HG03175 (cell line): ENCODE data around the gene C1D.

ENCODE experiments used
- ATAC-seq: cut with Tn5 transposase; IDR thresholded peaks from one replicate; pipeline ENCODE4 v1.9.1; 2021; ENCODE audit warnings: mild to moderate bottlenecking, moderate library complexity; ENCODE audit not compliant: unreplicated experiment

Gene C1D

DNA sequence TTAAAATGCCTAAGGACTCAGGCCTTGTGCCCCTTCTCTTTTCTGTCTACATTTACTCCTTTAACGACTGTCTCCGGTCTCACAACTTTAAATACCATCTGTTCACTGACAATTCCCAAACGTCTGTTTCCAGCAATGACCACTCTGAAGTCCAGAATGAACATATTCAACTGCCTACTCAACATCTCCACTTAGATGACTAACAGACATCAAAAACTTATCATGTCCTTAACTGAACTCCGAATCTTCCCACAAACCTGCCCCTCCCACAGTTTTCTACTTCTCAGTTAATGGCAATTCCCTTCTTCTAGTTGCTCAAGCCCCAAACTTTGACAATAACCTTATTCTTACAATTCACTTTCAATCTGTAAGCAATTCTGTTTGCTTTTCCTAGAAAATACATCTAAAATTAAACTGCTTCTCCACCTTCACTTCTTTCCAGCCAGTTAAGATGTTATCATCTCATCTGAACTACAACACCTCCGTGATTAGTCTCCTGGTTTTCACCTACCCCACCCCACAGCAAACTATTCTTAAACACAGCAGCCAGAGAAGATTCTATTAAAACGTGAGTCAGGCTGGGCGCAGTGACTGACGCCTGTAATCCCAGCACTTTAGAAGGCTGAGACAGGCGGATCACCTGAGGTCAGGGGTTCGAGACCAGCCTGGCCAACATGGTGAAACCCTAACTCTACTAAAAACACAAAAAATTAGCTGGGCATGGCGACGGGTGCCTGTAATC, 2.8 kb downstream of the C1D start:
- ATAC-seq = no peak

DNA sequence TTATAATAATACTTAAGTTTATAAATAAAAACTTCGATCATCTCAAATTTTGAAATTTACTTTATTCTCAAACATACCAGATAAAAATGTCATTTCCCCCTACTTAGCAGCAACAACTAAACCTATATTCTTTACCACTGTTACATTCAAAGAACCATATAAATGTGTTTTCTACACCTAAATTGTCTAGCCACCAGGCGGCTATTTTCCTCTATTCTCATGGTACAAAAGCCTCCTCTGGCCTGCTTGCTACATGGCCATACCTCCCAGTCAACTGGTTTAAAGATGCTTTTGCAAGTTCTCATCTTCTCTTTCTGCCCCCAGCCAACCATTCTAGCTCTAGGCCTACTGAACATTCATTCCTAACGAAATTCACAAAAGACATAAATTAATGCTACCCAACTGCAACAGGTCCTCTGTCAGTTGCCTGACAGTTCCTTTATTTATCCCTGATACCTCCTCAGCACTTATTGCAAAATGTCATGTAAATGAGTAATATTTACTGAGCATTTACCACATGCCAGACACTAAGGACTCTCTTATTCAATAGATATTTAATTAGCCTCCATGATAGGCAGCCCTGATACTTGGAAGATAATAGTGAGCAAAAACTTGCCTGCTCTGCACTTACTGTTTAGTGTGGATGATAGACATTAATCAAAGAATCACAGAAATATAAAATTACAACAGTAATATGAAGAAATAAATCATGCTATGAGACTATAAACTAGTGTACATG, 5.0 kb downstream of the C1D start:
- no peak for ATAC-seq

DNA sequence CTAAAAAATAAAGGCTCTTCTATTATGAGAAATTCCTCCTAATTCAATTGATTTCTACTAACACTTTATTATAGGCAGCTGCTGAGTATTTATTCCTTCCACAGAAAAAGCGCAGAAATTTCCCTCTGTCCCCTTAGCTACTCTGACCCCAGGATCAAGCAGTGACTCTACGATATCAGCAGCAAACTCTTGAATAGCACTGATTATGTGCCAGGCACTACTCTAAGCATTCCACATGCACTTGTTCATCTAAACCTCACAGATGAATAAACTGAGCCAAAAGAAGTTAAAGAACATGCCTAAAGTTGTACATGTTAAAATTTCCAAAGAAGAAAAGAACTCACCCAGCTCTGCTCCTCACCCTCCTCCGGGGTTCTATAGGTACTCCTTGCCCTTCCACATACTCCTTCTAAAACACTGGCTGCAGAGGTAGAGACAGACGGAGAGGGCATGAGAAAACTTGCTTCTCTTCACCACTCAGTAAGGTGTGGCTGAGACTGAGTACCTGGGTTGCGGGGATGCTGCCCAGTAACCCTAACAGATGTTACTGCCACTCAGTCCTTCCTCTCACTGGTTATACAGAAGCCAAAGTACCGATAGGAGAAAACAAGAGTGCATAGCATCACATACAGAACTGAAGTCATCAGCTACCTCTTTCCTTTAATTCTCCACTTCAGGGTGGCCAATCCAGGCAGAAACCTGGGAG, 9.9 kb downstream of the C1D start:
- no peak for ATAC-seq

DNA sequence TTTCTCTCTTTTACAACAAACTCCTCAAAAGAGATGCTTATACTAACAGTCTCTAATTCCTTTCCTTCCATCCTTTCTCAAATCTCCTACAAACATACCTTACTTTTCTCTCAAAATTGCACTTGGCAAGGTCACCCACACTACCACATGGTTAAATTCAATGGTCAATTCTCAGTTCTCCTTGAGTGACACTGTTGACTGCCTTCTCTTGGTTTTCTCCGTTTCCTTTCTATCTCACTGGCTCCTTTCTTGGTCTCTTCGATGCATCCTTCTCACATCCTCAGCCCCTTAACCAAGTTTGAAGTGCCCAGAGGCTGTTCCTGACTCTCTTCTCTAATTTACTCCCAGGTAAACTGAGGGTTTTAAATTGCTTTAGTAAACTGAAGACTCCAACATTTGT, 12.5 kb downstream of the C1D start:
- ATAC-seq = no peak

DNA sequence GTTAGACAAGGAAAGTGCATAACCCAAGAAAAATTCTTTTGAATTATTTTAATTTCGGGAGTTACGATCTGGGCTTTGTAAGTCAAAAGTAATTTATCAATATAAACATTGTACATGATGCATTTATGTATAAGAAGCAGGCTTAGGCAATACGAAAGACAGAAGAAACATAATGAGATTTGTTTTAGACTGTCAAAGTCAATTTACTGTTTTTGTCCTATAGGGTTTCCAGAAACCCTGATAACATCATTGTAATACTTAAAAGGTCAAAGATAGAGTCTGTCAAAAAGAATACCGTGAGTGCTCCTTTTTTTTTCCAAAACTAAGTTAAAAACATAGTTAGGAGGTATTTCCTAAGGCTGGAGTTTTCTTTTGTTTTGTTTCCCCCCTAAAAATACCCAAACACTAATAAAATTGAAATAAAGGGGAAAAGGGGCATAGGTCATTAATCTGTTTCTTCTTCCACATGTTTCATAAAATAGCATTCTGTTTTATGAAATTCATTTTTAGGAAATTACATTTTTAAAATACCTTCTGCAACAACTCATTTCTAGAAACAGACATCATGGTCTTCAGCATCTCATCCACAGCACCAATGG, 16.1 kb downstream of the C1D start:
- no peak for ATAC-seq

DNA sequence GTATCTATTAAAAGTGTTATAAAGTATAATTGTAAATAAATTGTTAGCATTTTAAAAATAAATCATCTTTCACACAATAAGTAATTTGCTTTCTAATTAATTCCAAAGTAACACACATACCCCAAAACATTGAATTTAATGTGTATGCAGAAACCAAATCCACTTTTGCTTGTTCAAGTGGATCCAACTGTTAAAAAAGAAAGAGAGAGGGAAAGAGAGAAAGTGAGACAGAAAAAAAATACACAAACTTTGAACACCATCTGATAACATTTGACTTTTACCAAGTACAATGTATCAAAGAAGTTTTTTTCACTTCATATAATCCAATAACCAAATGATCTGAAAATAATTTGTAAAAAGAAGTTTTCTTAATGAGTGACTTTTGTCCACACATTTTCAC, 16.6 kb downstream of the C1D start:
- ATAC-seq = no peak

DNA sequence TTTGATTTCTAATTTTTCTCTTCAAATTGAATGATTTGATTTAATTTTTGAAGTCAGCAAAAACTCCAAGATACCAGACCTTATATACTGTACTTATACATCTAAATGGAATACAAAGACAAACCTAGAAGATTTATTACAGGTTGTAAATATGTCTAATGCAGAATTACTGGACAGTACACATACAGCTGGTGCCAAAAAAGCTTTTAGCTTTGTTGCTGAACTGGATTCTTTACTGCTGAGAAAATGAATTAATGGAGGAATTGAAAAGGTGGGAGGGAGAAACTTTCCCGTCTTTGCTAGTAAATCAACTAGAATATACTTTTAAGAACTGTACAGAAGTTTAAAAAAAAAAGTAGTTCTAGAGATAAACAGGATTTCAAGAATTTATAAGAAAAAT, 17.5 kb downstream of the C1D start:
- no peak for ATAC-seq

DNA sequence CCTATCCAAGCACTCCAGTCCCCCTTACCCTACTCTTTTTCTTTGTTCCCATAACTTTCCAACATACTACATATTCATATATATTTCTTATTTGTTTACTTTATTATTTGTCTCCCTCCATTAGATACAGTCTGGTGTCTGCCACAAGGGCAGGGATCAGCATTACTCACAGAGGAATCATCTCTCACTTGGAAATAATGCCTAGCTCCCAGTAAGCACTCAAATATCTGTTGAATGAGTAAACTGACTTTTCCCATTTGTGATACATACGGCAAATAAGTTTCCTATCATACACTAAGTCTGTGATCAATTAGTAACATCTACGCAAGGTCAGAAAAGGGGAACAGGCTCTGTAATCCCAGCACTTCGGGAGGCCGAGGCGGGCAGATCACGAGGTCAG, 18.7 kb downstream of the C1D start:
- ATAC-seq = no peak

DNA sequence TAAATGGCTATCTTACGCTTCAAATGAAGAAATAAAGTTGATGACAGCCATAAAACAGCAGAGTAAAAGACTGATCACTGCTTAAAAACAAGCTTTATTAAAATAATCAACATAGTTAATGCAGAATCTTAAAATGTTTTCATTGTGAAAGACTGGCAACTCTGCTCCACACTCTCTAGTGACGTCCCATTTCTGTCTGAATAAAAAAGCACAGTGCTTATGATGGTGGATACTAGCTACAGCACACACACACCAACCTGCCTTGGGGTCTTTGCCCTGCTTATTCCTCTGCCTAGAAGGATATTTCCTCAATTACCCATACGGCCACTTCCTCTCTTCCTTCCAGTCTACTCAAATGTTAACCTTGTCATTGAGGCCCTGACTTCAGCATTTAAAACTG, 19.1 kb downstream of the C1D start:
- no peak for ATAC-seq

DNA sequence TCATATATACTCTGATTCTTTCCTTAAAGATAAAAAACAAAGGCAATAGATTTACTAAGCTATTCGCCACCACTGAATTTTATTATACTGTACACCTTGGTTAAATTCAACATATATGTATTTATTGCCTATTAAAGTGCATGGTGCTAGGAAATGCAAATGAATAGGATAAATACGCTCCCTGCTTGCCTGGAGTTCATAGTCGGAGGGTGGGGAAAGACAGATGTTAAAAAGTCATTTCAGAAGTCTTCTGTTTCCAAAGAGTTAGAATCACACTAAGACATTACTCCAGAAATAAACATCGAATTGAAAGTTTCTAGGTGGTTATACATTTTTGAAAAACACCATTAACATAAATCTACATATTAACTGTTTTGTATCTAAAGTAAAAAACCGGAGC, 19.8 kb downstream of the C1D start:
- no peak for ATAC-seq

DNA sequence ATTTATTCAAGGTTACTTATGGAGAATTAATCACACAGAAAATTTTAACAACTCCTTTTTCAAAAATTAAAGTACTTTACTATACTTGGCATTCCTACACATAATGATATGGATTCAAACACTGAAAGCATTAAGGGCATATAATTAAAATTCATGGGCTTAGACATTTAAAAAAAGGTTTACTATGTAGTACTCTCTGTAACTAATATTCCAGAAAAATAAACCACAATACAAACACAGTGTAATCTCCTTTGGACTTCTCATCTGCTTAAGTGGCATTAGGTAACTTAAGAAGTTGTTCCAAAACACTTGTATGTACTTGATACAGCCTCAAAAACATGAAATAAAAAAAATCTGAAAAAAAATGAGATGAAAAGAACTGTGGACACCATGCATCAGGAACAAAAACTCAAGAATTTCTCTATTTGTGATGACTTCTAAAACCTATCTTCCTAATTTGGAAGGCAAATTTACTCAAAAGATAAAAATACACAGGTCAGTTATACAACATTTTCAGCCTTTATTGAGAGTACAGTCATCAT, 21.0 kb downstream of the C1D start:
- no peak for ATAC-seq

DNA sequence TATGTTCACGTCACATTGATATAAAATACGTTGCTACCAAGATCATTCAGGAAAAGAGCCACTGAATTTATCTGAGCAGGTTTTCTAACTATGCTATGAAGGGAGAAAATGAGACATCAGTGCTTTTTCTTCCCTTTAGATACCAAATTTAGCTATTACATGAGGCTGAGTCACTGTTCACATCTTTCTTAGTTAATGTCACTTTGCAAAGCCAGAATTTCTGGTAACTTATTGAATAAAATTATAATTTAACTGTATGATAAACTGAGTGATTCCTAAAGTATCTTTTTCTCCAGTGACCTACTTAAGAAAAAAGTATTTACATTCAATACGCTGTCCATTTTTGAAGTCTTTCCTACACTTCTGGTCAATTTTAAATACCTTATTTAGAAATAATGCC, 22.7 kb downstream of the C1D start:
- ATAC-seq = no peak

DNA sequence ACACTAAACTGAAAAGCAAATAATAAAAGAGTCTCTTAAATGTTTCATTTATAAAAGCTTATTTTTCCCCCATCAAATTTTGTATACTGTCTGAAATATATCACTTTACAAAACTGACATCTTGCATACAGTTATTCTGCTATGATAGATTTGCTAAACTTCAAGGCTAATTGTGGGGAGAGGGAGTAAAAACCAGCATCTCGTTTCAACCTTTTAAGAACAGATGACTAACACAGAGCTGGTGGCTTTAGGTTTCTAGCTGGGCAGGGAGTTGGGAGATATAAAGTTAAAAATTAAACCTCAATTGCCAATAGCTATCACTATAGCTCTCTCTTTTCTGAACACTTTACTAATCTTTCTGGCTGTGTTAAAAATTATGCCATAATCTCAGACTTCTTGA, 23.5 kb downstream of the C1D start:
- ATAC-seq = no peak

DNA sequence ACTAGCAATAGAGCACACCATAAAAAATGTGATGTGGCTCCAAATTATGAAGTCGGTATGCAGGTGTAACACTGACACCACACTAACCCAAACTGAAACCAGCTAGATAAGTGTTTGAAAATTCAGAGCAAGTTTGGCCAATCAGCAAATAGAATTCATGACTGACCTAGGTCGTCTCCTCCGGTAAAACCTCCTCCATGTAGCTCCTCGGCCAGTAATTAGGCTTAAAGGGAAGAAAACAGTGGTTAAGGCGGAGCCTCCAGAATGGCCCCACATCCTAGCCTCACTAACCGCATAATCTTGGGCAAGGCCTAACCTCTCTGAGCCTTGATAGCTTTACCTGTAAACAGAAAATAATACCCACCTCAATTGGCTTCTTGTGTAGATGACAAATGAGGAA, 30.1 kb downstream of the C1D start:
- ATAC-seq = no peak

DNA sequence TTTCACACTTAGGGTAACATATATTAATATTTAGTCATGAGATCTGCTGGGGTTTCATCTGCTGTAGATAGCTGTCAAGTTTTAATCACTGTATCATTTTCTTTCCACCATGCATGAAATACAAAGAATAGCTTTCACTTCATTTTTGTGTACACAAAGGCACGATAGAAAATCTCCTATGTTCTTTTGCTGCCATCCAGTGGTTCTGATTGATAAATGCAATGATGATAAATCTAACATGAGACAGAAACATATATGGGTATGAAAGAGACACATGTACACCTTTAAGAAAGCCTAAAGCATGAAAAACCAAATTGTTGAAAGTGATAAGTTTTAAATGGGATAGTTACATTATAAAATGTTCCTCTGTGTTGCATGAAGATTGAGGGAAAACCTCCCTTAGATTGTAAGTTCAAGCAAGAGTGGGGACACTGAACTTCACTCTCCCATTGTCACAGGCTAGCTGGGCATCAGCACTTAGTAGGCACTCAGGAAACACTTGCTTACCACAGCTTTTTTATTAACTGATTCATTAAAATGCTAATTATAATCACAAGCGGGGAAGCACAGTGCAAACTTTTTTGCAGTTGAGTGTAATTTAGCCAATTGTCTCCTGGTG, 31.2 kb downstream of the C1D start:
- peak; percentile 87 for ATAC-seq

DNA sequence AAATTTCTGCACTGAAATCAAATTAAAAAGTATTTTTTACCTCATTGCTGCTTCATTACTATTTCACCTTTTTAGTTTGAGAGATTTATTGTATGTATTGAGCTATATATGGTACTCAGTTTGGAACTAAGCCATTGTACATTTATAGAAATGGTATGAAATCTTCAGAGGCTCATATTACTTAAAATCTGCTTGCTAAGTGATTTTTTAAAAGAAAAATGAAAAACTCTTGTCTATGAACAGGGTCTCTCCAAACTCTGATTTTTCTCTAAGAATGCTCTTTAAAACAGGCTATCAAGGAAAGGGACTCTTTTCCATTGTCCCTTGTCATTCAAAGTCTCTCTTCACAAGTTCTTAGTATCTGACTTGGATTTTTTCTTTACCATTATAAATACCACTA, 31.8 kb downstream of the C1D start:
- ATAC-seq = no peak

DNA sequence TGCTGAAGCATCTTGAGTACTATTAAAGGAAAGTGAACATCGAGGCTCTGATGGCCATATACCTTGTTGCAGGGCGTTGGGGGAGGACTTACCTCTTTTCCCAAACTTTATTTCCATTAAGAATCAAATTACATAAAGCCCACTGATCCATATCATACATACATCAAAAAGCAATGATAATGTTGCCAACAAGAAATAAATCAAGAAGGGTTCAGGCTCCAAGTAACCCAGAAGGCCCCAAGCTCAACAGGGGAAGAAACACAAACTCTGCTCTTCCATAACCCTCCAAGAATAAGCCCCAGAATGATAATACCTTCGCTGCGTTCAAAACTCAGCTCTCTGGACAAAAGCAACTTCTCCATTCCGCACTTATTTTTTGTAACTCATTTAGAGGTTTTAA, 32.3 kb downstream of the C1D start:
- ATAC-seq = no peak

DNA sequence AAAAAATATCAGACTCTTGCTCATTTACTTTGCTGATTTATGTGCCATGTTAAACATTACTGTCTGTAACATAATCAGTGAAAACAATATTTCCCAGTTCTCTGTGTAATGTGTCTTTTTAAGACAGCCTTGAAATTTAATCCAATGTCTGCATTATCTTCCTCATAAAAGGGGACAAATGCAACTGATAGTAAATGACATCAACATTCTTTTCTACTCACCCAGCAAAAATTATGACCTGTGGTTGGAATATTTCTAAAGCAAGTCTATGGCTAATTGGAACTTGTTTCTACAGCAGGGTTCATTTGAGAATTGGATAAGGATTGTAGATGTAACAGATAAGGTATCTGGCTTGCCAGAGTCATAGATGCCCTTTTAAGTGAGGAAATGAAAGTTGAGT, 34.8 kb downstream of the C1D start:
- no peak for ATAC-seq

DNA sequence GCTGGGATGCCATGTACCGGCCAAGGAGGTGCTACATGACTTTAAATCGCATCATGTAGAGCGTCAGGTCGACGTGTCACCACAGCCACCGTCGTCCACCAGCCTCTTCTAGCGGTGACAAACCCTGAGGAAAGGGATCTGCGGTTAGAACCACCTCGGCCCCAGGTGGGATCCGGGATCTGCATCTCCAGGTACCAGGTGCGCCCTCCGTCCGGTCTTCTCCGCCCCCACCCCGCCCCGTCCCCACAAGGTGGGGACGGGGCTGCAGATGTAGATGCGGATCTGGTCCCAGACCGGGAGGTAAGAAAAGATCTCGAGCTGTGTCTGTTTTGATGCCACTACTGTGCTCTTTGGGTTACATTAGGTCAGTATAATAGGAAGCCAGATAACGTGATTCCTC, 38.4 kb downstream of the C1D start:
- no peak for ATAC-seq

DNA sequence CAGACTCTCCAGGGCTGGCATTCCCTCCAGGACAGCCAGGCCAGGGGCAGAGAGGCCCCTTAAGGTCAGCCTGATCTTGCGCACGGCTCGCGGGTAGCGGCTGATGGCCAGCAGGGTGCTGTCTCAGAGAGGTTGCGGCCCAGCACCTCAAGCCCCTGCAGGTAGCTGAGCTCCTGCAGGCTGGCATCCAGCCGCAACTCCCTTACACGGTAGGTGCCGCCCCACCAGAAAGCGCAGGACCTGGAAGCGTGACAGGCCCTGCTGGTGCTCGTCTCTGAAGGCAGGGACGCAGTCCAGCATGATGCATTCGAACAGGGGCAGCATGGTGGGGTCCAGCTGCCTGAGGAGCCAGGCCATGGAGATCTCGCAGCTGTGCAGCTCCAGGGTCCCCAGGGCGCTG, 38.9 kb downstream of the C1D start:
- no peak for ATAC-seq

DNA sequence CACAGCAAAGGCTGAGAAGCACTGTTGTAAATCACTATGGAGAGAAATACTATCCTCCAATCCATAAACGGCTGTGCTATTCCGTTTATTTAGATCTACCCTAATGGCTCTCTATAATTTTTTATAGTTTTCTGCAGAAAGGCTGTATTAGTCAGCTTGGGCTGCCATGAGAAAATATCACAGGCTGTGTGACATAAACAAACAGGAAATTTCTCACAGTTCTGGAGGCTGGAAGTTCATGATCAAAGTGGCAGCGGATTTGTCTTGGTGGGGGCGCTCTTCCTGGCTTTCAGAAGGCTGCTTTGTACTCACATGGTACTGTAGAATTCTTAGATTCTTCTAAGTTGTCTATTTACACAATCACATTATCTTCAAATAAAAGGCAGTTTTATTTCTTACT, 44.1 kb downstream of the C1D start:
- no peak for ATAC-seq
